Smooth muscle cell (in vitro differentiated cells): ENCODE data around the gene GPR39. TPM values are rescaled to one million over a fixed set of nuclear protein-coding genes. Genes with fewer than 3 reads are reported as not detected.

ENCODE experiments used
- DNase-seq: peaks from one replicate; lab custom pipeline; 2025; ENCODE audit not compliant: unreplicated experiment; lab: John Stamatoyannopoulos, UW
- H2AFZ ChIP-seq: fragments of 200-600 bp; sonication (generic); 2 replicates; pipeline ENCODE4 v1.6.0; 2016; ENCODE audit warnings: antibody characterized with exemption, low read depth, mild to moderate bottlenecking
- H3F3A ChIP-seq: fragments of 200-600 bp; sonication (generic); 2 replicates; pipeline ENCODE4 v1.6.0; 2017; ENCODE audit warnings: antibody characterized with exemption, low read depth
- H3K27ac ChIP-seq: fragments of 200-600 bp; sonication (generic); 2 replicates; pipeline ENCODE4 v1.5.1; 2016; ENCODE audit warnings: low read depth, mild to moderate bottlenecking
- H3K27me3 ChIP-seq: fragments of 200-600 bp; sonication (generic); 2 replicates; pipeline ENCODE4 v1.6.1; 2016; ENCODE audit warnings: low read depth, mild to moderate bottlenecking
- H3K36me3 ChIP-seq: fragments of 200-600 bp; sonication (generic); 2 replicates; pipeline ENCODE4 v1.5.1; 2016; ENCODE audit warnings: low read depth
- H3K4me1 ChIP-seq: fragments of 200-600 bp; sonication (generic); 2 replicates; pipeline ENCODE4 v1.5.1; 2016; ENCODE audit warnings: low read depth
- H3K4me2 ChIP-seq: fragments of 200-600 bp; sonication (generic); 2 replicates; pipeline ENCODE4 v1.6.0; 2016; ENCODE audit warnings: mild to moderate bottlenecking
- H3K4me3 ChIP-seq: fragments of 200-600 bp; sonication (generic); 2 replicates; pipeline ENCODE4 v1.5.1; 2016; ENCODE audit warnings: mild to moderate bottlenecking
- H3K79me2 ChIP-seq: fragments of 200-600 bp; sonication (generic); 2 replicates; pipeline ENCODE4 v1.6.0; 2016; ENCODE audit warnings: low read depth, mild to moderate bottlenecking
- H3K9ac ChIP-seq: fragments of 200-600 bp; sonication (generic); 2 replicates; pipeline ENCODE4 v1.6.0; 2016; ENCODE audit warnings: low read depth
- H3K9me3 ChIP-seq: fragments of 200-600 bp; sonication (generic); replicated peaks from 2 replicates; pipeline ENCODE4 v1.5.1; 2016; ENCODE audit warnings: low read depth
- H4K20me1 ChIP-seq: fragments of 200-600 bp; sonication (generic); 2 replicates; pipeline ENCODE4 v1.6.0; 2016; ENCODE audit warnings: low read depth
- CTCF ChIP-seq: fragments of 200-600 bp; sonication (generic); IDR thresholded peaks from 2 replicates; pipeline ENCODE4 v1.5.1; 2017; ENCODE audit warnings: borderline replicate concordance, mild to moderate bottlenecking, antibody characterized with exemption; ENCODE audit not compliant: insufficient read depth, poor library complexity, severe bottlenecking
- WGBS: methylation state at CpG from one replicate; pipeline ENCODE4 v1.1.7; 2016; ENCODE audit warnings: low lambda C conversion rate; 5-methylcytosine and 5-hydroxymethylcytosine counted together
- polyA plus RNA-seq: library from polyadenylated mRNA; unstranded; fragments of >200 nt; fragmentation: Nextera tagmentation; extraction: Ambion mirVana; gene quantifications from 2 replicates; pipeline ENCODE4 v1.2.1, GENCODE V29; 2016
- total RNA-seq: library from RNA; depleted of rRNA; stranded (reverse); fragments of >200 nt; gene quantifications from 2 replicates; pipeline ENCODE4 v1.2.3, GENCODE V29; 2014

Gene GPR39
- total and polyA plus RNA-seq, 2 experiments from 2014 or later = 0.87 to 1.4 TPM

GRCh38 chr2:132415915-132416722 lies 486 bp upstream of the GPR39 start:
- no peaks in the 10 kb centered on the region for H3K4me1 ChIP-seq
- peak overlapping the region; percentile 54 for H3K4me3 ChIP-seq
- peak overlapping the region; percentile 78 for H3K27ac ChIP-seq
- no peaks in the 10 kb centered on the region for H4K20me1 ChIP-seq
- no peak for TF ChIP-seq CTCF
- no peaks in the 10 kb centered on the region for H3K36me3 ChIP-seq
- DNase-seq = peak; percentile 65
- peak overlapping the region; percentile 83 for H3K4me2 ChIP-seq
- no peaks in the 10 kb centered on the region for H3K79me2 ChIP-seq
- H3K27me3 ChIP-seq = peaks cover 7% of the 10 kb centered on the region
- H3K9ac ChIP-seq = peak overlapping the region; percentile 23
- peak overlapping the region; percentile 47 for H2AFZ ChIP-seq
- peaks cover 10% of the 10 kb centered on the region for H3F3A ChIP-seq
- WGBS = 4% methylated on average over 53 of the region's 60 CpGs
- H3K9me3 ChIP-seq = no peaks in the 10 kb centered on the region

- H3F3A ChIP-seq = peaks cover 10% of the 10 kb centered on the region
- no peak for DNase-seq
- peak overlapping the region; percentile 54 for H3K4me3 ChIP-seq
- H4K20me1 ChIP-seq = no peaks in the 10 kb centered on the region
- H3K9me3 ChIP-seq = no peaks in the 10 kb centered on the region
- no peak overlapping the region for H3K9ac ChIP-seq
- TF ChIP-seq CTCF = no peak
- H3K4me1 ChIP-seq = no peaks in the 10 kb centered on the region
- no peak overlapping the region for H3K4me2 ChIP-seq
- no peaks in the 10 kb centered on the region for H3K79me2 ChIP-seq
- peaks cover 7% of the 10 kb centered on the region for H3K27me3 ChIP-seq
- WGBS = 97% methylated on average over 30 of the region's 30 CpGs
- no peaks in the 10 kb centered on the region for H3K36me3 ChIP-seq
- H3K27ac ChIP-seq = no peak overlapping the region
- H2AFZ ChIP-seq = no peak overlapping the region
Measured at GRCh38 chr2:132417430-132418035, 928 bp downstream of the GPR39 start.

- no peak overlapping the region for H3K9ac ChIP-seq
- peak overlapping the region; percentile 35 for H3K4me3 ChIP-seq
- peaks cover 7% of the 10 kb centered on the region for H3K27me3 ChIP-seq
- peaks cover 10% of the 10 kb centered on the region for H3F3A ChIP-seq
- no peaks in the 10 kb centered on the region for H3K9me3 ChIP-seq
- H3K27ac ChIP-seq = no peak overlapping the region
- TF ChIP-seq CTCF = no peak
- H3K4me1 ChIP-seq = no peaks in the 10 kb centered on the region
- no peaks in the 10 kb centered on the region for H3K36me3 ChIP-seq
- no peaks in the 10 kb centered on the region for H4K20me1 ChIP-seq
- H2AFZ ChIP-seq = no peak overlapping the region
- WGBS = 87% methylated on average over 3 of the region's 3 CpGs
- no peaks in the 10 kb centered on the region for H3K79me2 ChIP-seq
- DNase-seq = no peak
- H3K4me2 ChIP-seq = no peak overlapping the region
Measured at GRCh38 chr2:132419235-132419634, 2.6 kb downstream of the GPR39 start.
